Esophagus muscularis mucosa (tissue), 4 donors: ENCODE results near the gene JARID2. TPM values are rescaled to one million over a fixed set of nuclear protein-coding genes. Genes with fewer than 3 reads are reported as not detected.

Experiments
- DNase-seq: peaks from one replicate; pipeline ENCODE4 v3.0.0-alpha.2; 2017; ENCODE audit errors: extremely low spot score
- H3K27ac ChIP-seq, 4 donors: fragments of 200-600 bp; sonication (generic); replicated peaks in 1 of 4; 1 replicate in 3 of 4; 2 replicates in 1 of 4; pipeline ENCODE4 v1.5.1; 2016 to 2019; ENCODE audit warnings: mild to moderate bottlenecking in 1 of 4
- H3K27me3 ChIP-seq, 4 donors: fragments of 200-600 bp; sonication (generic); one replicate each; pipeline versions ENCODE4 v1.5.1 to v1.6.0; 2016 to 2019
- H3K36me3 ChIP-seq, 4 donors: fragments of 200-600 bp; sonication (generic); one replicate each; pipeline ENCODE4 v1.5.1; 2016 to 2019
- H3K4me1 ChIP-seq, 4 donors: fragments of 200-600 bp; sonication (generic); one replicate each; pipeline ENCODE4 v1.5.1; 2016 to 2019
- H3K4me3 ChIP-seq, 4 donors: fragments of 200-600 bp; sonication (generic); 1 replicate in 2 of 4; 2 replicates in 2 of 4; pipeline ENCODE4 v1.5.1; 2016 to 2019; ENCODE audit warnings: mild to moderate bottlenecking in 4 of 4, moderate library complexity in 1 of 4
- H3K9me3 ChIP-seq, 4 donors: fragments of 200-600 bp; sonication (generic); 1 replicate in 3 of 4; 2 replicates in 1 of 4; pipeline ENCODE4 v1.5.1; 2016 to 2019
- CTCF ChIP-seq, 3 experiments: fragments of 200-600 bp in 2 of 3; fragments of 450-650 bp in 1 of 3; sonication (generic) in 2 of 3; IDR thresholded peaks; one replicate each; pipeline ENCODE4 v1.5.1; 2017 to 2019; ENCODE audit warnings: antibody characterized with exemption in 3 of 3, mild to moderate bottlenecking in 2 of 3, moderate library complexity in 1 of 3
- EP300 ChIP-seq: sonication (generic); formaldehyde crosslinking; IDR thresholded peaks from one replicate; pipeline ENCODE4 v1.6.1; 2017; ENCODE audit warnings: antibody characterized with exemption
- POLR2A ChIP-seq: fragments of 450-650 bp; IDR thresholded peaks from one replicate; pipeline ENCODE4 v1.6.1; 2017; ENCODE audit warnings: antibody characterized with exemption, moderate library complexity, mild to moderate bottlenecking, low read depth
- POLR2AphosphoS5 ChIP-seq, 2 donors: sonication (generic); formaldehyde crosslinking; IDR thresholded peaks; one replicate each; pipeline ENCODE4 v1.6.1; 2017; ENCODE audit warnings: antibody characterized with exemption in 2 of 2
- WGBS: methylation state at CpG from one replicate; pipeline ENCODE4 v1.1.5; 2018; 5-methylcytosine and 5-hydroxymethylcytosine counted together
- intact Hi-C: fragments of 100-400 bp; cut with DNase I; formaldehyde crosslinking; loops from one replicate; pipeline ENCODE4 v1.15.1; 2023
- total RNA-seq, 4 donors: library from RNA; depleted of rRNA; stranded (reverse); fragments of >200 nt; gene quantifications; one replicate each; pipeline versions ENCODE4 v1.1.0 to v1.2.1, GENCODE V29; 2016

JARID2 gene
- total RNA-seq, 4 donors from 2014 or later, result 5.8 to 10.4 (median 8.1) TPM

- TF ChIP-seq POLR2AphosphoS5 (IDR thresholded peaks at IDR 0.05) (no peak), CTCF (IDR thresholded peaks at IDR 0.05) (no peak), POLR2A (no peak), EP300 (no peak)
- H3K36me3 ChIP-seq, result no peaks in the 10 kb centered on the region
- DNase-seq, result no peak
- 90% methylated on average over 6 of the region's 6 CpGs for WGBS
- no peaks in the 10 kb centered on the region for H3K27me3 ChIP-seq
- peak overlapping the region; percentile 7 to 59 (median 36) for H3K27ac ChIP-seq
- H3K4me3 ChIP-seq, result no peak overlapping the region
- peaks cover 39 to 58% (median 46%) of the 10 kb centered on the region in 4 donors for H3K4me1 ChIP-seq
- intact Hi-C loops, result no loop called here
- no peaks in the 10 kb centered on the region for H3K9me3 ChIP-seq
These were observed 143.4 kb downstream of the JARID2 start for GRCh38 chr6:15389084-15389764.

- intact Hi-C loops, result loop anchor here (10.0 kb wide), 1 partner anchor 135 kb away; no protein-coding TSS in a partner anchor
These were observed 144.2 kb downstream of the JARID2 start for GRCh38 chr6:15389765-15390723.

GRCh38 chr6:15391500-15391899 lies 145.6 kb downstream of the JARID2 start:
- 86% methylated on average over 1 of the region's 1 CpG for WGBS
- Histone ChIP-seq H3K27me3 (no peaks in the 10 kb centered on the region), H3K36me3 (no peaks in the 10 kb centered on the region), H3K4me3 (no peak overlapping the region), H3K27ac (no peak overlapping the region), H3K9me3 (no peaks in the 10 kb centered on the region), H3K4me1 (peaks cover 35 to 42% (median 39%) of the 10 kb centered on the region in 4 donors)
- no peak for TF ChIP-seq POLR2AphosphoS5 (IDR thresholded peaks at IDR 0.05)
- TF ChIP-seq CTCF (IDR thresholded peaks at IDR 0.05), result no peak
- no peak for TF ChIP-seq POLR2A
- no peak for TF ChIP-seq EP300
- DNase-seq, result no peak
- intact Hi-C loops, result loop anchor here (10.0 kb wide), 1 partner anchor 137 kb away; no protein-coding TSS in a partner anchor

More at GRCh38 chr6:15389765-15390723, 144.2 kb downstream of the JARID2 start:
- H3K4me1 ChIP-seq, result peaks cover 39 to 51% (median 41%) of the 10 kb centered on the region in 4 donors
- WGBS, result 48% methylated on average over 14 of the region's 14 CpGs
- TF ChIP-seq EP300, result no peak
- peak; percentile 43 to 63 (median 47) for TF ChIP-seq CTCF (IDR thresholded peaks at IDR 0.05)
- no peak for TF ChIP-seq POLR2AphosphoS5 (IDR thresholded peaks at IDR 0.05)
- TF ChIP-seq POLR2A, result no peak
- peak overlapping the region; percentile 7 to 59 (median 36) for H3K27ac ChIP-seq
- no peaks in the 10 kb centered on the region for H3K27me3 ChIP-seq
- no peaks in the 10 kb centered on the region for H3K9me3 ChIP-seq
- DNase-seq, result no peak
- H3K36me3 ChIP-seq, result no peaks in the 10 kb centered on the region
- no peak overlapping the region for H3K4me3 ChIP-seq

- intact Hi-C loops, result loop anchor here (10.0 kb wide), 1 partner anchor 137 kb away; no protein-coding TSS in a partner anchor
These were observed 146.3 kb downstream of the JARID2 start for GRCh38 chr6:15392182-15392581.

More at GRCh38 chr6:15392182-15392581, 146.3 kb downstream of the JARID2 start:
- Histone ChIP-seq H3K27me3 (no peaks in the 10 kb centered on the region), H3K27ac (no peak overlapping the region), H3K36me3 (no peaks in the 10 kb centered on the region), H3K4me1 (peaks cover 35 to 39% (median 38%) of the 10 kb centered on the region in 4 donors), H3K9me3 (no peaks in the 10 kb centered on the region), H3K4me3 (no peak overlapping the region)
- 93% methylated on average over 6 of the region's 6 CpGs for WGBS
- no peak for DNase-seq
- TF ChIP-seq POLR2A, result no peak
- TF ChIP-seq POLR2AphosphoS5 (IDR thresholded peaks at IDR 0.05), result no peak
- no peak for TF ChIP-seq CTCF (IDR thresholded peaks at IDR 0.05)
- TF ChIP-seq EP300, result no peak
